Caco-2 (cell line): Measurements from ENCODE around the gene OLA1. TPM values are rescaled to one million over a fixed set of nuclear protein-coding genes. Genes with fewer than 3 reads are reported as not detected.

Experiments used
- BruUV-seq: library from RNA; stranded (reverse); fragments of 400-500 nt; replicated peaks from 2 replicates; lab custom pipeline; 2021; lab: Mats Ljungman, UMichigan
- CTCF ChIA-PET: fragments of 300-600 bp; sonication (Branson Sonifier 250); formaldehyde crosslinking; loops from one replicate; lab custom pipeline; 2022; ENCODE audit warnings: antibody characterized with exemption; lab: Charles Lee
- POLR2A ChIA-PET: fragments of 300-600 bp; sonication (Branson Sonifier 250); formaldehyde crosslinking; loops from one replicate; lab custom pipeline; 2022; ENCODE audit warnings: antibody characterized with exemption; lab: Charles Lee
- DNase-seq, 2 experiments: peaks; one replicate each; pipeline versions ENCODE4 v3.0.0 to v3.0.0-alpha.2; 2020 to 2022
- H3K27me3 ChIP-seq: replicated peaks from 2 replicates; pipeline ENCODE4 v1.6.0; 2011; ENCODE audit warnings: low read length; ENCODE audit not compliant: control insufficient read depth, insufficient read depth
- H3K36me3 ChIP-seq: 2 replicates; pipeline ENCODE4 v1.5.1; 2011; ENCODE audit warnings: low read length; ENCODE audit not compliant: control insufficient read depth, insufficient read depth
- H3K4me1 ChIP-seq: fragments of 250-450 bp; sonication (Bioruptor Pico); 2 replicates; pipeline ENCODE4 v1.5.1; 2020; ENCODE audit warnings: mild to moderate bottlenecking
- H3K4me3 ChIP-seq: 2 replicates; pipeline ENCODE4 v1.5.1; 2011; ENCODE audit warnings: low read depth, mild to moderate bottlenecking, control low read depth, low read length
- H3K9me3 ChIP-seq: fragments of 250-450 bp; sonication (Bioruptor Pico); 2 replicates; pipeline ENCODE4 v1.5.1; 2020; ENCODE audit warnings: mild to moderate bottlenecking, moderate library complexity
- H3K27ac Mint-ChIP-seq: one replicate; pipeline ENCODE4 v1.8.0; 2022; ENCODE audit warnings: mixed read lengths; ENCODE audit not compliant: unreplicated experiment
- H3K27me3 Mint-ChIP-seq: one replicate; pipeline ENCODE4 v1.8.0; 2022; ENCODE audit warnings: mixed read lengths; ENCODE audit not compliant: insufficient read depth, unreplicated experiment
- H3K36me3 Mint-ChIP-seq: one replicate; pipeline ENCODE4 v1.8.0; 2022; ENCODE audit warnings: mild to moderate bottlenecking, mixed read lengths; ENCODE audit not compliant: insufficient read depth, unreplicated experiment
- H3K4me1 Mint-ChIP-seq: one replicate; pipeline ENCODE4 v1.8.0; 2022; ENCODE audit warnings: low read depth, mixed read lengths; ENCODE audit not compliant: unreplicated experiment
- H3K4me3 Mint-ChIP-seq: one replicate; pipeline ENCODE4 v1.8.0; 2022; ENCODE audit warnings: mild to moderate bottlenecking, moderate library complexity, mixed read lengths; ENCODE audit not compliant: unreplicated experiment
- H3K9me3 Mint-ChIP-seq: one replicate; pipeline ENCODE4 v1.8.0; 2022; ENCODE audit warnings: mixed read lengths; ENCODE audit not compliant: unreplicated experiment
- intact Hi-C: fragments of 100-400 bp; cut with micrococcal nuclease; formaldehyde crosslinking; loops from one replicate; pipeline ENCODE4 v1.10.0; 2022; ENCODE audit not compliant: unreplicated experiment
- total RNA-seq: library from RNA; stranded (reverse); gene quantifications from 2 replicates; pipeline ENCODE4 v1.2.3, GENCODE V29; 2022
- TF ChIP-seq, protein P1 (sequence below), 2 experiments: fragments of 200-600 bp in 1 of 2; IDR thresholded peaks; 1 replicate in 1 of 2; 2 replicates in 1 of 2; pipeline versions ENCODE4 v1.5.1 to v1.8.0; 2011 to 2022; ENCODE audit warnings: antibody characterized with exemption in 1 of 2, control low read depth in 1 of 2, inconsistent platforms in 1 of 2, low read depth in 1 of 2, low read length in 1 of 2, mild to moderate bottlenecking in 1 of 2, moderate library complexity in 1 of 2; ENCODE audit not compliant: insufficient read depth in 1 of 2, severe bottlenecking in 1 of 2, unreplicated experiment in 1 of 2

OLA1 gene
- total RNA-seq, 1 experiment from 2014 or later: 177 TPM

DNA sequence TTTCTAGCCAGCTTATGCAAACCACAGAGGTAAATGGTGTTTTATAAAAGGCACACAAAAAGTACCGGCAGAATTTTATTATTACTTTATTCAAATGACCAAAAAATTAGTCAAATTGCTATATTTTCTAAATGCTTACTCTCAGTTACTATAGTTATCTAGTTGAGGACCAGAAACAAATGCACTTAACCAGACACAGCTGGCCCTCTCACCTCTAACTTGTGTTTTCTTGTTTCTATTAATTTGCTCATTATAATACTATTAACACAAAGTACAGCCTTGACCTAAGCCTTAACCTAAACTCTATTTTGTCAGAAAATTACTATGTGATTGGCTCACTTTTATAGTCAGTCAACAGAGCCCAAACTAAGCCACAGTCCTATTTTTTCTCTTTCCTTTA lies 26.2 kb downstream of the OLA1 start:
- POLR2A ChIA-PET: no interaction called here

DNA sequence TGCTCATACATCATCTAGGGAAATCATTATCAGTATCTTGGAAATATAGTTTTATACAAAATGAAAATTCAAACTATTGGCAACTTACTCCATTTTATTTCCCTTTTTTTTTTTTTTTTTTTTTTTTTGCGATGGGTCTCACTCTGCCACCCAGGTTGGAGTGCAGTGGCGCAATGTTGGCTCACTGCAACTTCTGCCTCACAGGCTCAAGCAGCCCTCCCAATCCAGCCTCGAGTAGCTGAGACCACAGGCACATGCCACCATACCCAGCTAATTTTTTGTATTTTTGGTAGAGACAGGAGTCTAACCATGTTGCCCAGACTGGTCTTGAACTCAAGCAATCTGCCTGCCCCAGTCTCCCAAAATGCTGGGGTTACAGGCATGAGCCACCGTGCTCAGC lies 29.0 kb downstream of the OLA1 start:
- no peak overlapping the region for H3K4me3 Mint-ChIP-seq
- TF ChIP-seq, protein P1, sequence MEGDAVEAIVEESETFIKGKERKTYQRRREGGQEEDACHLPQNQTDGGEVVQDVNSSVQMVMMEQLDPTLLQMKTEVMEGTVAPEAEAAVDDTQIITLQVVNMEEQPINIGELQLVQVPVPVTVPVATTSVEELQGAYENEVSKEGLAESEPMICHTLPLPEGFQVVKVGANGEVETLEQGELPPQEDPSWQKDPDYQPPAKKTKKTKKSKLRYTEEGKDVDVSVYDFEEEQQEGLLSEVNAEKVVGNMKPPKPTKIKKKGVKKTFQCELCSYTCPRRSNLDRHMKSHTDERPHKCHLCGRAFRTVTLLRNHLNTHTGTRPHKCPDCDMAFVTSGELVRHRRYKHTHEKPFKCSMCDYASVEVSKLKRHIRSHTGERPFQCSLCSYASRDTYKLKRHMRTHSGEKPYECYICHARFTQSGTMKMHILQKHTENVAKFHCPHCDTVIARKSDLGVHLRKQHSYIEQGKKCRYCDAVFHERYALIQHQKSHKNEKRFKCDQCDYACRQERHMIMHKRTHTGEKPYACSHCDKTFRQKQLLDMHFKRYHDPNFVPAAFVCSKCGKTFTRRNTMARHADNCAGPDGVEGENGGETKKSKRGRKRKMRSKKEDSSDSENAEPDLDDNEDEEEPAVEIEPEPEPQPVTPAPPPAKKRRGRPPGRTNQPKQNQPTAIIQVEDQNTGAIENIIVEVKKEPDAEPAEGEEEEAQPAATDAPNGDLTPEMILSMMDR (IDR thresholded peaks at IDR 0.05; ENCODE audit: insufficient read depth in 1 of 2, low read depth in 1 of 2, low read length in 1 of 2, severe bottlenecking in 1 of 2, unreplicated experiment in 1 of 2): no peak
- H3K27ac Mint-ChIP-seq: no peak overlapping the region
- no peaks in the 10 kb centered on the region for H3K9me3 ChIP-seq
- ChIA-PET POLR2A (no interaction called here), CTCF (interaction anchor here (0.5 to 0.6 kb wide), 2 partner anchors 74 to 478 kb away, joined by 3 read pairs; no protein-coding TSS in a partner anchor)
- H3K27me3 Mint-ChIP-seq: no peaks in the 10 kb centered on the region
- peaks cover 2% of the 10 kb centered on the region for H3K4me1 Mint-ChIP-seq
- intact Hi-C loops: no loop called here
- no peak overlapping the region for H3K4me3 ChIP-seq
- H3K27me3 ChIP-seq: no peaks in the 10 kb centered on the region
- peaks cover 3% of the 10 kb centered on the region; the same call in 1 of the 2 replicates for H3K36me3 ChIP-seq
- BruUV-seq: no TSS peak
- no peaks in the 10 kb centered on the region for H3K4me1 ChIP-seq
- H3K9me3 Mint-ChIP-seq: no peaks in the 10 kb centered on the region
- peaks cover under 1% of the 10 kb centered on the region for H3K36me3 Mint-ChIP-seq
- no peak for DNase-seq

More for the DNA sequence above, 26.2 kb downstream of the OLA1 start:
- Mint-ChIP-seq H3K36me3 (peaks cover 20% of the 10 kb centered on the region), H3K4me1 (peaks cover 7% of the 10 kb centered on the region), H3K4me3 (no peak overlapping the region), H3K27ac (no peak overlapping the region), H3K9me3 (no peaks in the 10 kb centered on the region), H3K27me3 (no peaks in the 10 kb centered on the region)
- Histone ChIP-seq H3K9me3 (no peaks in the 10 kb centered on the region), H3K36me3 (peaks cover 5% of the 10 kb centered on the region; the same call in 1 of the 2 replicates), H3K4me3 (no peak overlapping the region), H3K27me3 (no peaks in the 10 kb centered on the region), H3K4me1 (no peaks in the 10 kb centered on the region)
- TF ChIP-seq, protein P1 (IDR thresholded peaks at IDR 0.05; ENCODE audit: insufficient read depth in 1 of 2, low read depth in 1 of 2, low read length in 1 of 2, severe bottlenecking in 1 of 2, unreplicated experiment in 1 of 2): no peak
- CTCF ChIA-PET: no interaction called here
- intact Hi-C loops: no loop called here
- BruUV-seq: no TSS peak
- DNase-seq: no peak

DNA sequence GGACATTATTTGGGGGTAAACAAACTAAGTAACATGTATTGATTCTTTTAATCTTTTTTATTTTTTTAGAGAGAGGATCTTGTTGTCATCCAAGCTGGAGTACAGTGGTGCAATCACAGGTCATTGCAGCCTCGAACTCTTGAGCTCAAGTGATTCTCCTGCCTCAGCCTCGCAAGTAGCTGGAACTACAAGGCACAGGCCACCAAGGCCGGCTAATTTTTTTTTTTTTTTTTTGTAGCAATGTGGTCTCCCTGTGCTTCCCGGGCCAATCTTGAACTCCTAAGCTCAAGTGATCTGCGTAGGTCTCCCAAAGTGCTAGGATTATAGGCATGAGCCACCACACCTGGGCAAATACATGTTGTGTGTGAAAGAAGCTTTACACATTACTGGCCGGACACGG lies 29.6 kb downstream of the OLA1 start:
- no peaks in the 10 kb centered on the region for H3K27me3 ChIP-seq
- TF ChIP-seq, protein P1 (IDR thresholded peaks at IDR 0.05; ENCODE audit: insufficient read depth in 1 of 2, low read depth in 1 of 2, low read length in 1 of 2, severe bottlenecking in 1 of 2, unreplicated experiment in 1 of 2): no peak
- Mint-ChIP-seq H3K4me3 (no peak overlapping the region), H3K4me1 (no peaks in the 10 kb centered on the region), H3K27me3 (no peaks in the 10 kb centered on the region), H3K27ac (no peak overlapping the region), H3K36me3 (no peaks in the 10 kb centered on the region), H3K9me3 (no peaks in the 10 kb centered on the region)
- ChIA-PET CTCF (interaction anchor here (0.5 to 0.6 kb wide), 2 partner anchors 73 to 478 kb away, joined by 3 read pairs; no protein-coding TSS in a partner anchor), POLR2A (no interaction called here)
- H3K4me3 ChIP-seq: no peak overlapping the region
- H3K4me1 ChIP-seq: no peaks in the 10 kb centered on the region
- DNase-seq: no peak
- intact Hi-C loops: no loop called here
- H3K36me3 ChIP-seq: peaks cover 3% of the 10 kb centered on the region; the same call in 1 of the 2 replicates
- no peaks in the 10 kb centered on the region for H3K9me3 ChIP-seq
- BruUV-seq: no TSS peak
